Stomach (tissue), 19 donors: Measurements from ENCODE around the gene BAIAP2L1. TPM values are rescaled to one million over a fixed set of nuclear protein-coding genes. Genes with fewer than 3 reads are reported as not detected.
"Not testable (repeated sequence)": the region's sequence is repeated elsewhere in the genome, so short reads cannot be mapped to it uniquely, and the experiment has no call there.

Experiments
- DNase-seq, 2 donors: peaks; one replicate each; pipeline versions ENCODE4 v3.0.0 to v3.0.0-alpha.2; 2013 to 2019
- H3K27ac ChIP-seq, 5 donors: fragments of 200-600 bp in 4 of 5; sonication (generic) in 4 of 5; one replicate each; pipeline ENCODE4 v1.5.1; 2013 to 2019; ENCODE audit warnings: mild to moderate bottlenecking in 1 of 5, moderate library complexity in 1 of 5
- H3K27me3 ChIP-seq, 3 donors: fragments of 200-600 bp; sonication (generic); one replicate each; pipeline ENCODE4 v1.5.1; 2017 to 2019; ENCODE audit warnings: mixed run types in 1 of 3
- H3K36me3 ChIP-seq, 4 donors: fragments of 200-600 bp; sonication (generic); 1 replicate in 3 of 4; 2 replicates in 1 of 4; pipeline ENCODE4 v1.5.1; 2016 to 2019
- H3K4me1 ChIP-seq, 4 donors: fragments of 200-600 bp; sonication (generic); one replicate each; pipeline ENCODE4 v1.5.1; 2016 to 2019
- H3K4me3 ChIP-seq, 4 donors: fragments of 200-600 bp; sonication (generic) in 3 of 4; one replicate each; pipeline ENCODE4 v1.5.1; 2016 to 2019; ENCODE audit warnings: mild to moderate bottlenecking in 1 of 4
- H3K9me3 ChIP-seq, 4 donors: fragments of 200-600 bp; sonication (generic); one replicate each; pipeline ENCODE4 v1.5.1; 2016 to 2019
- EP300 ChIP-seq: sonication (generic); formaldehyde crosslinking; IDR thresholded peaks from one replicate; pipeline ENCODE4 v1.6.1; 2017; ENCODE audit warnings: antibody characterized with exemption
- POLR2A ChIP-seq, 4 donors: fragments of 450-650 bp; IDR thresholded peaks; one replicate each; pipeline ENCODE4 v1.6.1; 2016; ENCODE audit warnings: antibody characterized with exemption in 4 of 4, control low read depth in 2 of 4, mild to moderate bottlenecking in 1 of 4, moderate library complexity in 1 of 4
- POLR2AphosphoS5 ChIP-seq, 3 donors: sonication (generic); formaldehyde crosslinking; IDR thresholded peaks; one replicate each; pipeline ENCODE4 v1.6.1; 2016; ENCODE audit warnings: antibody characterized with exemption in 3 of 3
- WGBS, 5 donors: extraction: QIAGEN DNeasy Blood & Tissue Kit in 3 of 5; methylation state at CpG; one replicate each; pipeline versions ENCODE4 v1.1.5 to v1.1.7; 2013 to 2018; 5-methylcytosine and 5-hydroxymethylcytosine counted together
- intact Hi-C: fragments of 100-400 bp; cut with DNase I; formaldehyde crosslinking; loops from one replicate; pipeline ENCODE4 v1.15.1; 2023; ENCODE audit warnings: low total_unique reads
- long read RNA-seq, 10 donors: transcript quantifications; one replicate each; lab custom pipeline, GENCODE V29; 2026
- polyA plus RNA-seq, 3 donors: library from polyadenylated mRNA; stranded (reverse); fragments of 200-250 nt; gene quantifications; one replicate each; pipeline ENCODE4 v1.2.3, GENCODE V29; 2013
- total RNA-seq, 5 donors: library from RNA; depleted of rRNA; stranded (reverse); fragments of >200 nt; gene quantifications; one replicate each; pipeline versions ENCODE4 v1.1.0 to v1.2.3, GENCODE V29; 2014 to 2016
- TF ChIP-seq, protein P1 (sequence below), 7 experiments: fragments of 450-650 bp in 4 of 7; fragments of 200-600 bp in 3 of 7; sonication (generic) in 3 of 7; IDR thresholded peaks; one replicate each; pipeline ENCODE4 v1.5.1; 2016 to 2019; ENCODE audit warnings: antibody characterized with exemption in 7 of 7, control low read depth in 2 of 7, mild to moderate bottlenecking in 1 of 7
- donor health status: healthy with polysubstance abuse.
- donor health status: Bipolar disorder and iron deficiency.
- donor health status: healthy.

BAIAP2L1 gene, protein sequence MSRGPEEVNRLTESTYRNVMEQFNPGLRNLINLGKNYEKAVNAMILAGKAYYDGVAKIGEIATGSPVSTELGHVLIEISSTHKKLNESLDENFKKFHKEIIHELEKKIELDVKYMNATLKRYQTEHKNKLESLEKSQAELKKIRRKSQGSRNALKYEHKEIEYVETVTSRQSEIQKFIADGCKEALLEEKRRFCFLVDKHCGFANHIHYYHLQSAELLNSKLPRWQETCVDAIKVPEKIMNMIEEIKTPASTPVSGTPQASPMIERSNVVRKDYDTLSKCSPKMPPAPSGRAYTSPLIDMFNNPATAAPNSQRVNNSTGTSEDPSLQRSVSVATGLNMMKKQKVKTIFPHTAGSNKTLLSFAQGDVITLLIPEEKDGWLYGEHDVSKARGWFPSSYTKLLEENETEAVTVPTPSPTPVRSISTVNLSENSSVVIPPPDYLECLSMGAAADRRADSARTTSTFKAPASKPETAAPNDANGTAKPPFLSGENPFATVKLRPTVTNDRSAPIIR
- total RNA-seq: 10 to 100 TPM; 20.6 to 78.2 (median 62.9) TPM
- 10 to 100 TPM; 26.1 to 46.9 (median 28.1) TPM for polyA plus RNA-seq
- long read RNA-seq, donor 1, partial matches to known transcripts: 0 of 1 reads
- long read RNA-seq, donor 1, other reads (novel, unspliced or antisense): 0 of 1 reads
- long read RNA-seq, donor 2, partial matches to known transcripts: 7 of 9 reads
- long read RNA-seq, donor 2, other reads (novel, unspliced or antisense): 0 of 9 reads
- long read RNA-seq, donor 3, partial matches to known transcripts: 0 of 4 reads
- long read RNA-seq, donor 3, other reads (novel, unspliced or antisense): 0 of 4 reads
- long read RNA-seq, donor 4: 0 reads
- long read RNA-seq, donor 5, partial matches to known transcripts: 16 of 17 reads
- long read RNA-seq, donor 5, other reads (novel, unspliced or antisense): 0 of 17 reads
- long read RNA-seq, donor 6, transcript BAIAP2L1-201 (14 exons, 3,622 nt): major isoform, 8 of 47 reads
- long read RNA-seq, donor 6, partial matches to known transcripts: 39 of 47 reads
- long read RNA-seq, donor 6, other reads (novel, unspliced or antisense): 0 of 47 reads
- long read RNA-seq, donor 7, partial matches to known transcripts: 5 of 6 reads
- long read RNA-seq, donor 7, other reads (novel, unspliced or antisense): 0 of 6 reads
- long read RNA-seq, donor 8, partial matches to known transcripts: 11 of 14 reads
- long read RNA-seq, donor 8, other reads (novel, unspliced or antisense): 0 of 14 reads
- long read RNA-seq, donor 9, partial matches to known transcripts: 0 of 2 reads
- long read RNA-seq, donor 9, other reads (novel, unspliced or antisense): 0 of 2 reads
- long read RNA-seq, donor 10, partial matches to known transcripts: 0 of 6 reads
- long read RNA-seq, donor 10, other reads (novel, unspliced or antisense): 5 of 6 reads

GRCh38 chr7:98400542-98401340 lies at the start of gene BAIAP2L1:
Gene BAIAP2L1 (minus strand): TSS chr7:98401090. CDS start chr7:98400852, 238 bp downstream.
- peaks cover 12 to 29% (median 14%) of the 10 kb centered on the region in 4 donors for H3K4me1 ChIP-seq
- DNase-seq: peak; percentile 96 to 98
- intact Hi-C loops: no loop called here
- peak within 1 kb of the TSS; percentile 60 to 79 (median 74) for H3K4me3 ChIP-seq
- H3K36me3 ChIP-seq: no peaks in the 10 kb centered on the region
- peaks cover 0 to 44% (median 9%) of the 10 kb centered on the region in 3 donors for H3K27me3 ChIP-seq
- TF ChIP-seq POLR2AphosphoS5 (IDR thresholded peaks at IDR 0.05): peak in 2 of 3 donors; percentile 60 to 74
- TF ChIP-seq EP300: no peak
- TF ChIP-seq, protein P1, sequence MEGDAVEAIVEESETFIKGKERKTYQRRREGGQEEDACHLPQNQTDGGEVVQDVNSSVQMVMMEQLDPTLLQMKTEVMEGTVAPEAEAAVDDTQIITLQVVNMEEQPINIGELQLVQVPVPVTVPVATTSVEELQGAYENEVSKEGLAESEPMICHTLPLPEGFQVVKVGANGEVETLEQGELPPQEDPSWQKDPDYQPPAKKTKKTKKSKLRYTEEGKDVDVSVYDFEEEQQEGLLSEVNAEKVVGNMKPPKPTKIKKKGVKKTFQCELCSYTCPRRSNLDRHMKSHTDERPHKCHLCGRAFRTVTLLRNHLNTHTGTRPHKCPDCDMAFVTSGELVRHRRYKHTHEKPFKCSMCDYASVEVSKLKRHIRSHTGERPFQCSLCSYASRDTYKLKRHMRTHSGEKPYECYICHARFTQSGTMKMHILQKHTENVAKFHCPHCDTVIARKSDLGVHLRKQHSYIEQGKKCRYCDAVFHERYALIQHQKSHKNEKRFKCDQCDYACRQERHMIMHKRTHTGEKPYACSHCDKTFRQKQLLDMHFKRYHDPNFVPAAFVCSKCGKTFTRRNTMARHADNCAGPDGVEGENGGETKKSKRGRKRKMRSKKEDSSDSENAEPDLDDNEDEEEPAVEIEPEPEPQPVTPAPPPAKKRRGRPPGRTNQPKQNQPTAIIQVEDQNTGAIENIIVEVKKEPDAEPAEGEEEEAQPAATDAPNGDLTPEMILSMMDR (IDR thresholded peaks at IDR 0.05): peak in 1 of 7 experiments; percentile 39
- no peak for TF ChIP-seq POLR2A (IDR thresholded peaks at IDR 0.05)
- 0 to 2% (median 1%) methylated on average over 36 to 76 of the region's 76 CpGs for WGBS, 5 donors
- no peaks in the 10 kb centered on the region for H3K9me3 ChIP-seq
- peak within 1 kb of the TSS; percentile 89 to 95 (median 92) for H3K27ac ChIP-seq

GRCh38 chr7:98448766-98449165 lies 47.9 kb upstream of the BAIAP2L1 start:
- no peaks in the 10 kb centered on the region for H3K4me1 ChIP-seq
- intact Hi-C loops: no loop called here
- no peak for DNase-seq
- no peaks in the 10 kb centered on the region for H3K27me3 ChIP-seq
- no peak overlapping the region for H3K27ac ChIP-seq
- H3K36me3 ChIP-seq: no peaks in the 10 kb centered on the region
- TF ChIP-seq POLR2AphosphoS5 (IDR thresholded peaks at IDR 0.05) (no peak), POLR2A (IDR thresholded peaks at IDR 0.05) (no peak), EP300 (no peak)
- TF ChIP-seq, protein P1 (IDR thresholded peaks at IDR 0.05): no peak
- H3K4me3 ChIP-seq: no peak overlapping the region
- peaks cover 0 to 15% (median 9%) of the 10 kb centered on the region in 4 donors for H3K9me3 ChIP-seq
- WGBS, 5 donors: 69 to 81% (median 79%) methylated on average over 7 of the region's 7 CpGs

DNA sequence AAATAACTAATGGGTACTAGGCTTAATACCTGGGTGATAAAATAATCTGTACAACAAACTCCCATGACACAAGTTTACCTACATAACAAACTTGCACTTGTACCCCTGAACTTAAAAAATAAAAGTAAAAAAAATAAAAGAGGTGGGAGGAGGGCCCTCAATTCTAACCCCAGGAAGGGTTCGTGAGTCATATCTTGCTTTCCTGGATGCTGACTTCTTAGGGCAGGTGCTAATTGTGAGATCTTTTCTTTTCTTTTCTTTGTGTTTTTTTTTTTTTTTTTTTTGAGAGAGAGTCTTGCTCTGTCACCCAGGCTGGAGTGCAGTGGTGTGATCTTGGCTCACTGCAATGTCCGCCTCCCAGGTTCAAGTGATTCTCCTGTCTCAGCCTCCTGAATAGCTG lies 40.1 kb upstream of the BAIAP2L1 start:
- H3K9me3 ChIP-seq: peaks cover 0 to 13% (median 11%) of the 10 kb centered on the region in 4 donors
- H3K36me3 ChIP-seq, H3K27ac ChIP-seq, H3K27me3 ChIP-seq, DNase-seq, intact Hi-C loops, H3K4me3 ChIP-seq, H3K4me1 ChIP-seq: not testable (repeated sequence)
- WGBS, 5 donors: 70 to 81% (median 78%) methylated on average over 2 of the region's 2 CpGs

DNA sequence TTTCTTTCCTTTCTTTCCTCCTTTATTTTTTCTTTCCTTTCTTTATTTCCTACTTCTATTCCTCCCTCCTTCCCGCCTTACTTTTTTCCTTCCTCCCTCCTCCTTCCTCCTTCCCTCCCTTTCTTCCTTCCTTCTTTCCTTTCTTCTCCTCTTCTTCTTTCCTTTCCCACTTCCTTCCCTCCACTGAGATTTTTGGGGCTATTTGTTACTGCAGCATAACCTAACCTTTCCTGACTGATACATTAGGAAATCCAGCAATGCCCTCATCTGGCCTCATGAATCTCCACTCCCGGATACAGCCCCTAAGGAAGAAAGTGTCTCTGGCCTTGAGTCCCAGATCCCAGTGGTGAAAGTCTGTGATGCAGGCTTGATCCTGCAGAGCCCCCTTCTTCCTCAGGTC lies 38.6 kb upstream of the BAIAP2L1 start:
- Histone ChIP-seq H3K4me1 (no peaks in the 10 kb centered on the region), H3K9me3 (peaks cover 0 to 13% (median 11%) of the 10 kb centered on the region in 4 donors), H3K27me3 (no peaks in the 10 kb centered on the region), H3K36me3 (no peaks in the 10 kb centered on the region), H3K27ac (no peak overlapping the region), H3K4me3 (no peak overlapping the region)
- TF ChIP-seq EP300 (no peak), POLR2AphosphoS5 (IDR thresholded peaks at IDR 0.05) (no peak), POLR2A (IDR thresholded peaks at IDR 0.05) (no peak)
- TF ChIP-seq, protein P1 (IDR thresholded peaks at IDR 0.05): no peak
- intact Hi-C loops: loop anchor here (10.0 kb wide), 1 partner anchor 305 kb away; no protein-coding TSS in a partner anchor
- WGBS, 5 donors: 41 to 50% (median 45%) methylated on average over 2 of the region's 2 CpGs
- no peak for DNase-seq
